Stimulated activated memory B cell treated with anti-CD40 and anti-IgM and Interleukin-4, amounts not matched to agents 10 μg/mL and 1 μg/mL and 100 μg/mL, for 72 hours (primary cell): ENCODE results near the gene CCDC88B.

ENCODE experiments used
- ATAC-seq: fragments of 150-1000 bp; cut with Tn5 transposase; 2 replicates; pipeline ENCODE4 v1.10.0; 2021
- H3K27ac Mint-ChIP-seq: one replicate; pipeline ENCODE4 v1.8.0; 2022; ENCODE audit warnings: mild to moderate bottlenecking, mixed read lengths
- H3K27me3 Mint-ChIP-seq: one replicate; pipeline ENCODE4 v1.8.0; 2022; ENCODE audit warnings: mixed read lengths
- H3K36me3 Mint-ChIP-seq: one replicate; pipeline ENCODE4 v1.8.0; 2022; ENCODE audit warnings: mixed read lengths
- H3K4me1 Mint-ChIP-seq: one replicate; pipeline ENCODE4 v1.8.0; 2022; ENCODE audit warnings: mixed read lengths
- H3K4me3 Mint-ChIP-seq: one replicate; pipeline ENCODE4 v1.8.0; 2022; ENCODE audit warnings: mild to moderate bottlenecking, moderate library complexity, mixed read lengths
- H3K9me3 Mint-ChIP-seq: one replicate; pipeline ENCODE4 v1.8.0; 2022; ENCODE audit warnings: mixed read lengths

The CCDC88B gene

DNA sequence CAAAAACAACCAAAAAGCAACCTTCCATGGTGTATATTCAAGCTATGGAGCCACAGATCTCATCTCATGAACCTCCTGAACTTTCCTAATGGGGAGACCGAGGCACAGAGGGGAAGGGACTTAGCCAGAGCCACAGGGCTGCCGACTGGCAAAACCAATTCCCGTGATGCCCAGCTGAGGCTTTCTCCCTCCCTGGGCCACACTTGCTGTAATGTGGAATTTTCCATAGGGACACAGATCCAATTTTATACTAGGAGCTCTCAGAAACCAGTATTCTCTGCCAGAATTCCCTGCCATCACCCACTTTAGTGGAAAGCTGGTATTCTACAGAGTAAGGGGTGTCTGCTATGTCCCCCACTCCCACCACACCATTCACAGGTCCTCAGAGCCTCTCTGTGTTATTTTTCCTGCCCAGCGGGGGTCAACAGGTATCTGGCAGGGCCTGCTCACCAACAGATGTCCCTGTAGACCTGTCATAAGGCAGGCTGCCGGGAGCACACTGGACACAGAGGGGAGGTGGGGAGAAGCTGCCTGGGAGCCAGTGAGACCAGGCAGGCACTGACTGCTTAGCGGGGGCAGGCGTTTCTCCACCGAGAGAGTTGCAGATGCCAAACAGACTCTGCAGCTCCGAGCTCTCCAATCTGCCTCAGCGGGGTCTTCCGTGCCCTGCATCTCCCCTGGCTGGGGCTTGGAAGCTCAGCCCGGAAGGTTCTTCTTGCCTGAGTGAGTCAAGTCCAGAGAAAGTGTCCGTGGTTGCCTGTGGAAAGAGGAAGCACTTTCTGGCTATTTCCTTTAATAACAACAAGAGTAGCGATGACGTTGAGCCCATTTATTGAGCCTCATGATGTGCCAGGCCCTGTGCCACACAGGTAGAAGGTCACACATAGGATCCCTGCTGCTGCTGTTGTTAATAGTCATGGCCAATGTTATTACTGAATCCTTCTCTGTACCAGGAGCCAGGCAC, 45.3 kb downstream of the CCDC88B start:
- H3K27me3 Mint-ChIP-seq, result peaks cover 14% of the 10 kb centered on the region
- H3K27ac Mint-ChIP-seq, result peak overlapping the region; percentile 28
- H3K4me3 Mint-ChIP-seq, result no peak overlapping the region
- H3K36me3 Mint-ChIP-seq, result peaks cover 6% of the 10 kb centered on the region
- ATAC-seq, result peak; percentile 47
- peaks cover 3% of the 10 kb centered on the region for H3K9me3 Mint-ChIP-seq
- peaks cover 18% of the 10 kb centered on the region for H3K4me1 Mint-ChIP-seq

DNA sequence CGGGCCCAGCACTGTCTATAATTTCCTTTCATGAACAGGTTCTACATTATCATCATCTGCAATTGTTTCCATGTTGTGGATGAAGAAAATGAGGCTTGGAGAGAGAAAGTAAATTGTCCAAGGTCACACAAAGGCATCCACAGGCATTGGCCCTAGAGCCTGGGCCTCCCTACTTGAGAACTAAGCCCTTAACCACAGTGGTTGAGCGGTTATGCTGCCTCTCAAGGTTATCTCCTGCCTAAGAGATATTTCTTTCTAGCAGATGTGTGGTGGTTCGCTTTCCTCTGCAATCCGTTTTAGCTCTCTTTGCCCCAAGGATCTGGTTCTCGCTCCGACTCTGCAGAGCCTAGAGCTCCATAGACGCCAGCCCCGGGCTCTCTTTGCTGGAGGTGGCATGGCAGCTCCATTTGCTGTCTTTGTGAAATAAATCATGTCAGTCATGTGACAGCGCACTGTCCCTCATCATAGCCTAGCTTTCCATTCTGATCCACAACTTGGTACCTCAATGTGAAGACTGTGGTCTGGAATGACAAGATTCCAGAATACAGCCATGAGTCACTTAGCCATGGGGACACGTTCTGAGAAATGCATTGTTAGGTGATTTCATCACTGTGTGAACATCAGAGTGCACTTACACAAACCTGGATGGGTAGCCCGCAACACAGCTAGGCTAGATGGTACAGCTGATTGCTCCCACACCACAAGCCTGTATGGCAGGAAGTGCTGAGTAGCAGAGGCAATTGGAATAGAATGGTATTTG, 46.1 kb downstream of the CCDC88B start:
- H3K4me1 Mint-ChIP-seq, result peaks cover 18% of the 10 kb centered on the region
- H3K4me3 Mint-ChIP-seq, result no peak overlapping the region
- peaks cover 6% of the 10 kb centered on the region for H3K36me3 Mint-ChIP-seq
- peaks cover 3% of the 10 kb centered on the region for H3K9me3 Mint-ChIP-seq
- ATAC-seq, result no peak
- peak overlapping the region; percentile 28 for H3K27ac Mint-ChIP-seq
- peaks cover 14% of the 10 kb centered on the region for H3K27me3 Mint-ChIP-seq

DNA sequence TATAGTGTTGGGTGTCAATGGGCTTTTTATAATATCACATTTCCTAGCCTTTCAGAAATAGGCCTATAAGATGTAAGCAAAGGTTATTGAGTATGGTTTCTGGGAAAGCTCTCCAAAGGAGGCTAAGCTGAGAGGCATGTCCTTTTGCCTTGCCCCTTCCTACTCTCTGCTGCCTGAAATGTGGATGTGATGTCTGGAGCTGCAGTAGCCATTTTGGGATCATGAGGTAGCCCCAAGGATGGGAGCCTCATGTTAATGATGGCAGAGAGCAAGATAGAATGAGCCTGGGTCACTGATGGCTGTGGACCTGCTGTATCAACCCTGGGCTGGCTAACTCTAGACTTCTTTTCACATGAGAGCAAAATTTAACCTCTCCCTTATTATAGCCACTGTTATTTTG, 47.9 kb downstream of the CCDC88B start:
- Mint-ChIP-seq H3K36me3 (peaks cover 6% of the 10 kb centered on the region), H3K4me1 (peaks cover 18% of the 10 kb centered on the region), H3K27ac (no peak overlapping the region), H3K27me3 (peaks cover 23% of the 10 kb centered on the region), H3K9me3 (peaks cover 3% of the 10 kb centered on the region), H3K4me3 (no peak overlapping the region)
- ATAC-seq, result no peak

DNA sequence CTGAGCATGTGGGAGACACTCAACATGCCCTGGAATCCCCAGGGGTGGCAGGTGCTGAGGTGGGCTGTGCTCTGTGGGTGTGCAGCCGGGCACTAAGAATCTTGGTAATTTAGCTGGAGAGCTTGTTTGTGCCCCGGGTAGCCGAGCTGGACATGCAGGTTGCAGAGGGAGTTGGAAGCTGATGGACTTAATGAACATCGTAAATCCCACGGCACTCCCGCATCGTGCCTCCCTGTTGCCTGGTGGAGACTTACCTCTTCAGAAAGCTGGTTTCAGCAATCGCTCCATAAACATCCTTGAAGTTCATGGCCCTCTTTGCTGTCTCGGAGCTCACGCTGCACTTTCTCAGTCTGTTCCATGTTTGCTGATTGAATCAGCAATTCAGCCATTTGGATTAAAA, 48.9 kb downstream of the CCDC88B start:
- H3K36me3 Mint-ChIP-seq, result peaks cover 6% of the 10 kb centered on the region

DNA sequence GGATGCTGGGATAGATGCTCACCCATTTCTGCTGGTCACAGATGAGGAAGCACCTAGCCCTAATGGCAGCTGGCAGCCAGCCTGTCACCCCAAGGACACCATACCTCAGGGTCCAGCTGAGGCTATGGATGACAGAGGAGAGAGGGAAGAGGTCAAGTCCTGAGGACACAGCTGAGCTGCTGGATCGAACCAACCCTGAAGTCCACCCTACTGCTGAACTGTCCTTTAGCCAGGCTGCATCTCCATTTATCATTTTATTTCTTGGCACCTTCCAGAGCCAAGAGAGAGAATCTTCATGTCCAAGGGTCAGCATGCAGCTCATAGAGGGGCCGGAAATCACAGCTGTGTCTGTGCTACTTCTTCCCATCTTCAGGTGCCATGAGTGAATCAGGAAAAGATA, 49.8 kb downstream of the CCDC88B start:
- peaks cover 18% of the 10 kb centered on the region for H3K4me1 Mint-ChIP-seq
- H3K9me3 Mint-ChIP-seq, result peaks cover 3% of the 10 kb centered on the region
- H3K4me3 Mint-ChIP-seq, result no peak overlapping the region
- no peak overlapping the region for H3K27ac Mint-ChIP-seq
- H3K36me3 Mint-ChIP-seq, result peaks cover 6% of the 10 kb centered on the region
- ATAC-seq, result no peak
- peaks cover 32% of the 10 kb centered on the region for H3K27me3 Mint-ChIP-seq

More for the DNA sequence above, 48.9 kb downstream of the CCDC88B start:
- Mint-ChIP-seq H3K27ac (no peak overlapping the region), H3K27me3 (peaks cover 24% of the 10 kb centered on the region), H3K9me3 (peaks cover 3% of the 10 kb centered on the region), H3K4me1 (peaks cover 18% of the 10 kb centered on the region), H3K4me3 (no peak overlapping the region)
- no peak for ATAC-seq

DNA sequence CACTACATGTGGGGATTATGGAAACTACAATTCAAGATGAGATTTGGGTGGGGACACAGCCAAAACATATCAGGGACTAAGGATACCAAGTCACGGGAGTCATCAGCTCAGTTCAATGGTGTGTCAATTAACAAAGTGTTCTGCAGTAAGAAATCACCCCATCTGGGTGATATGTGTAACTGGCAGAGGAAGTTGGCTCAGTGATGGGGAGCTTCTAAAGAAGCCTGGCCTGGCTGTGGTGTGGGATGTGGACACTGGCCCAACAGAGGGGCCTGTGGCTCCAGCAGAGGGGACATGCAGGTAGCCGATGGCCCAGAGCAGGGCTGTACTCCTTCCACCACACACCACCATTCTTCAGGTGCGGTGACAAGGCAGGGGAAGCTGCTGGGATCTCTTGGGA, 50.6 kb downstream of the CCDC88B start:
- no peak overlapping the region for H3K27ac Mint-ChIP-seq
- H3K27me3 Mint-ChIP-seq, result peaks cover 39% of the 10 kb centered on the region
- peaks cover 6% of the 10 kb centered on the region for H3K36me3 Mint-ChIP-seq
- peaks cover 14% of the 10 kb centered on the region for H3K4me1 Mint-ChIP-seq
- no peak overlapping the region for H3K4me3 Mint-ChIP-seq
- peaks cover 3% of the 10 kb centered on the region for H3K9me3 Mint-ChIP-seq
- no peak for ATAC-seq

DNA sequence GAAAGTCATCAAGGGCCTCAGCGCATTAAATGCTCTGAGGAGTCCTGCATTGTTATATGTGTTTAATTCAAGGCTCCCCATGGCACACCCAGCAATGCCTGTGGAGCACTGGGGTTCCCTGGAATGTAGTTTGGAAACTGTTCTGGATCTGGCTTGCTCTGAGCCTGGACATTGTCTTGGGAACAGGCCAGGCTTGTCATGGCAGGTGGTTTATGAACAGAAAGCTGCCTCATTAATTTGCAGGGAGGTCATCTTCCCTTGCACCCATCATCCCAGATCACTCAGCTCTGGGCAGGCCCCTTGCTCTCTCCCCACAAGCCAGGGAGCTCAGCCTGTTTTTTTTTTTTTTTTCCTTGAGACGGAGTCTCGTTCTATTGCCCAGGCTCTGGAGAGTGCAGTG, 51.8 kb downstream of the CCDC88B start:
- Mint-ChIP-seq H3K4me3 (no peak overlapping the region), H3K9me3 (peaks cover 3% of the 10 kb centered on the region), H3K27me3 (peaks cover 52% of the 10 kb centered on the region), H3K4me1 (peaks cover 3% of the 10 kb centered on the region), H3K36me3 (peaks cover 6% of the 10 kb centered on the region), H3K27ac (no peak overlapping the region)
- no peak for ATAC-seq

DNA sequence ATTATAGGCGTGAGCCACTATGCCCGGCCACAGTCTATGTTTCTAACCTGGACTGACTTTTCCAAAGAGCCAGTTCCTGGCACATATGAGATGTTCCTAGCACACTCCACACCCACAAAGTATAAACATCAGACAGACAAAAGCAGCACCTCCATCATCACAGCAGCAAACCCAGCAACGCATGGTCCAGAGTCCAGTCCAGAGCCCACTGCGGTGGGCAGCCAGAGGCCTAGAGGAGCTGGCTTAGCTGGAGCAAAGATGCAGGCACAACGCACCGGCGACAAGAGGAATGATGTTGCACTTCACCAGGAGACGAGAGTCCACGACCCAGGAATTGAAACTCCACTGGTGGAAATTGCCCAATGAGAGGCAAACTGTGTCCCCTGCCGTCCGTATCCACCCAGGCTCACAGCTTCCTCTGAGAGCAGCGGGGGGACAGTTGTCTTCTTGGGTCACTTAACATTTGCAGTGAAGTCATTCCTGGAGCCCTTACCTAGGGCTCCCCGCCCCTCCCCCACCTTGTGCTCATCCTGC, 55.6 kb downstream of the CCDC88B start:
- Mint-ChIP-seq H3K27ac (no peak overlapping the region), H3K36me3 (no peaks in the 10 kb centered on the region), H3K4me3 (no peak overlapping the region), H3K4me1 (no peaks in the 10 kb centered on the region), H3K9me3 (no peaks in the 10 kb centered on the region), H3K27me3 (peaks cover 53% of the 10 kb centered on the region)
- no peak for ATAC-seq

DNA sequence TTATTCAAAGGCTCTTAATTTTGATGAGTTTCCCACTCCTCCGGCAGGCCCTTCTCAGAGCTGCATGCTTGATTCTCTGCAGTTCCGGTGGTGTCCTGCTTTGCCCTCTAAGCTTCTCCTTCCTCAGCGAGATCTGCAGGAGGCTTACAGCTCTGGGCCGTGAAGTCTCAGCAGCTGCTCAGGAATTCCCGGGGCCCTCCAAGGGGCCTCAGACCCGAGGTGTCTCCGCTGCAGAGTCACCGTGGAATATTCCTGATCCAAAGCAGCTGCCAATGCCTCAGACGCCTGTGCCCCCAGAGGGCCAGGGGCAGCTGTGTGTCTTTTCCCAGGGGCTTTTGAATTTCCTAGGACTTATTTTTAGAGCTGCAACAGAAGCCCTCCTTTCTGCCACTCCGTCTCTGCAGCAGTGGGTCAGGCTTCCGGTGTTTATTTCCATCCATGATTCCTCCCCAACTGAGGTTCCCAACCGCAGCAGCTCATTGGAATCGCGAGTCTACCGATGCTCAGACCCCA, 56.1 kb downstream of the CCDC88B start:
- no peak overlapping the region for H3K4me3 Mint-ChIP-seq
- H3K36me3 Mint-ChIP-seq, result no peaks in the 10 kb centered on the region
- H3K27me3 Mint-ChIP-seq, result peaks cover 59% of the 10 kb centered on the region
- H3K27ac Mint-ChIP-seq, result no peak overlapping the region
- no peak for ATAC-seq
- no peaks in the 10 kb centered on the region for H3K9me3 Mint-ChIP-seq
- H3K4me1 Mint-ChIP-seq, result no peaks in the 10 kb centered on the region

DNA sequence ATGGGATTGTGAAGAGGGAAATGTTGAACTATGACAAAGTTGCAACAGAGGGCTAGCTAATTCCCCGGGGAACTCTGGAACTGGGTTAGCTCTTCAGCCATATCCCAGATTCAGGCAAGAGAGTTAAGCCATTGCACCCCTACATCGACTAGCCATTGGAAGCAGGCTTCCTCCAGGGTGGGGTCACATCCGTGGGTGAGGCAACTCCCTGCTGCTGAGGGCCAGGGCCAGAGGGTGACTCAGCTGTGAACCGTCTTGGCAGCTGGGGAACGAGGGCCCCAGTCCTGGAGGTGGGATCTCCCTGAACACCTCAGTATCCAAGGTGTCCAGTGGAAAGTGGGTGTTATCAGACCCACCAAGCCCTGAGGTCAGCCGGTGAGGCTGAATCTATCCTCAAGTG, 60.1 kb downstream of the CCDC88B start:
- Mint-ChIP-seq H3K27ac (no peak overlapping the region), H3K9me3 (peaks cover 6% of the 10 kb centered on the region), H3K4me1 (no peaks in the 10 kb centered on the region), H3K4me3 (no peak overlapping the region), H3K36me3 (no peaks in the 10 kb centered on the region), H3K27me3 (peaks cover 60% of the 10 kb centered on the region)
- no peak for ATAC-seq

DNA sequence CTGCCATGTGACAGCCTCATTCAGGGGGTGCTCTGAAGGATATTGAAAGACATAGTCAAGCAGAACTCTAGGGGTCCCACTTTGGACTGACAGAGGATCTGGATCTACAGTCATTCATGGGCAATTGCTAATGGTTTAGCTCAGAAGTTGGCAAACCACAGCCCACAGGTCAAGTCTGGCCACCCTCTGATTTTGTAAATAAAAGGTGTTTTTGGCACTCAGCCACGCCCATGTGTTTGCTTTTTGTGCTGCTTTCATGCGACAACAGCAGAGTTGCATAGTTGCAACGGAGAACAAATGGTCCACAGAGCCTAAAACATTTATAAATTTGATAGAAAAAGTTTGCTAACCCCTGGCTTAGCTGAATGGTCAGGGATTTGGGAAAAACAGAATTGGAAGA, 60.7 kb downstream of the CCDC88B start:
- Mint-ChIP-seq H3K27ac (no peak overlapping the region), H3K36me3 (no peaks in the 10 kb centered on the region), H3K27me3 (peaks cover 55% of the 10 kb centered on the region), H3K4me3 (no peak overlapping the region), H3K9me3 (peaks cover 6% of the 10 kb centered on the region), H3K4me1 (no peaks in the 10 kb centered on the region)
- no peak for ATAC-seq

DNA sequence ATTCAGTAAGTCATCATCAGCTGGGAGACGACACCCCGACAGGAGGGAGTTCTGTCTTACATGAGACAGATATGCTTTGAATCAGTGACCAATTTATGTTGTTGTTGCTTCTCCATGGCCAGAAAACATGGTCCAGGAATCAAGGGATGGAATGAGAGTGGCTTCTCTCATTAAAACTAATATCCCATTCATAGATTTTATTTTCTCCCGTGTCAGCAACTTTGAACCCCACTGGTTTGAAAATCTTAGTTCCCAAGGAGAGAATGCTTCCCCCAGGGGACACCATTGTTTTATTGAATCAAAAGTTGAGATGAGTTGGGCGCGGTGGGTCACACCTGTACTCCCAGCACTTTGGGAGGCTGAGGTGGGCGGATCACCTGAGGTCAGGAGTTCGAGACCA, 61.8 kb downstream of the CCDC88B start:
- Mint-ChIP-seq H3K9me3 (peaks cover 6% of the 10 kb centered on the region), H3K4me3 (no peak overlapping the region), H3K36me3 (no peaks in the 10 kb centered on the region), H3K27me3 (peaks cover 44% of the 10 kb centered on the region), H3K27ac (no peak overlapping the region), H3K4me1 (no peaks in the 10 kb centered on the region)
- ATAC-seq, result no peak

DNA sequence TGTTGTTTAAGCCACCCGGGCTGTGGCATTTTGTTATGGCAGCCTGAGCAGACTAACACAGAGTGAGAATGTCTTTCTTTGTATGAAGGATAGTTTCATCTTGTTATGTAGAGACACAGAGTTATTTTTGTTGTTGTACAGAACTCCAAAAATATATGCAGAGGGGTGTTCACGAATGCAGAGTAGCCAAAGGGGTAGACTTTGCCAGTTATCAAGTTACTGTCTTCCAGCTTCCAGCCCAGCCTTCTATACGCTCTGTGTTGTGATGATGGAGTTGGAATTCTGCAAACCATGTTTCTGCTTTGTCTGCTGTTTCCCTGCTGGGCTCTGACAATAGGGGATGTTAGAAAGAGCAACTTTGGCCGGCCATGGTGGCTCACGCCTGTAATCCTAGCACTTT, 63.1 kb downstream of the CCDC88B start:
- no peaks in the 10 kb centered on the region for H3K4me1 Mint-ChIP-seq
- no peak overlapping the region for H3K4me3 Mint-ChIP-seq
- no peak overlapping the region for H3K27ac Mint-ChIP-seq
- peaks cover 6% of the 10 kb centered on the region for H3K9me3 Mint-ChIP-seq
- no peaks in the 10 kb centered on the region for H3K36me3 Mint-ChIP-seq
- peaks cover 42% of the 10 kb centered on the region for H3K27me3 Mint-ChIP-seq
- ATAC-seq, result no peak

DNA sequence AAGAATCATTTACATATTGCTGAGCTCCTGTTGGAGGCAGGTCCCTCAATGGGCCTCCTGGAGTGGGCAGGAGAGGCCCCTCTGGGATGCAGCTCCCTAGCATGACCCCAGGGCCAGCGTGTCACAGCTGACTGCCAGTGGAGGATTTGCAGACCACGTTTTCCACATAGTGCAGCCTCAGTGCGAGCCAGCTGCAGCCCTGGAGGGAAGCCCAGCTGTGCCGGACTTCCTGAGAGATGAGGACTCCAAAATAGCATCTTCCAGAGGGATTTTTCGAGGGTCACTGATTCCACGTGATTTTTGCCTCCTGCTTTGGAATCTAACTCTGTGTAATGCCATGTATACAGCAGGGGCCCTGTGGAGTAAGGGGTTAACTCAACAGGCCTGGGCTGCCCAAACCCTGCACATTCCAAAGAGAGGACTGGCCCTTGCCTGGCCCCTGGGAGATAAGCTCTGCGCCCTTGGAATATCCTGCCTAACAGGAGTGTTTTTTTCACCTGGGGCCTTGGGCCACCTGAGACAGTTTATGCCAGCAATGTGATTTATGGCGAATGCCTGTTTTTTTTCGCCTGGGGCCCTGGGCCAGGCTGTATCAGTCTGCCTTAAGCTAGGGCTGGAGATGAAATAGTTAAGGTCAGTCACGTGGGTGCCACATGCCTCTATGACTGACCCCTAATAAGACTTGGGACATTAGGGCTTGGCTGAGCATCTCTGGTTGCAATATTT, 66.4 kb downstream of the CCDC88B start:
- ATAC-seq, result no peak
- H3K36me3 Mint-ChIP-seq, result no peaks in the 10 kb centered on the region
- peaks cover 6% of the 10 kb centered on the region for H3K9me3 Mint-ChIP-seq

More for the DNA sequence above, 66.4 kb downstream of the CCDC88B start:
- H3K27ac Mint-ChIP-seq, result no peak overlapping the region
- no peaks in the 10 kb centered on the region for H3K4me1 Mint-ChIP-seq
- peaks cover 50% of the 10 kb centered on the region for H3K27me3 Mint-ChIP-seq
- H3K4me3 Mint-ChIP-seq, result no peak overlapping the region
